Measurements from ENCODE around the gene CELA2A. TPM values are rescaled to one million over a fixed set of nuclear protein-coding genes. Genes with fewer than 3 reads are reported as not detected.
"Not testable (repeated sequence)": the region's sequence is repeated elsewhere in the genome, so short reads cannot be mapped to it uniquely, and the experiment has no call there.

Gene CELA2A
- polyA plus RNA-seq, 12 donors = 0.20 to 0.54 (median 0.37) TPM; not detected in 8

DNA sequence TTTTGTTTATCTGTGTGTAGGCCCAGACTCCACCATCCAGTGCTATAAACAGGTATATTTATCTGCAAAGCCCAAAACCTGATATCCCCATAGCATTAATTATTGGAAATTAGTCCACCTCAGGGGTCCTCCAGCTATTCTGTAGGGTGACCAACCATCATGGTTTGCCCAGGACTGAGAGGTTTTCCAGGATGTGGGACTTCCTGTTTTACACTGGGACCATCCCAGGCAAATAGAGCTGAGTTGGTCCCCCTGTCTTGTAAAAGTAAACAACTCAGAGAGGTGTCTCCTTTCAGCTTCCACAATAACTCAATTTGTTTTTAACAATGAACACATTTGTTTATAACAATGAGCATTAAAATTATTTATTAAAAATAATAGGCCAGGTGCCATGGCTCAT, 11.6 kb downstream of the CELA2A start:
- DNase-seq = no peak

DNA sequence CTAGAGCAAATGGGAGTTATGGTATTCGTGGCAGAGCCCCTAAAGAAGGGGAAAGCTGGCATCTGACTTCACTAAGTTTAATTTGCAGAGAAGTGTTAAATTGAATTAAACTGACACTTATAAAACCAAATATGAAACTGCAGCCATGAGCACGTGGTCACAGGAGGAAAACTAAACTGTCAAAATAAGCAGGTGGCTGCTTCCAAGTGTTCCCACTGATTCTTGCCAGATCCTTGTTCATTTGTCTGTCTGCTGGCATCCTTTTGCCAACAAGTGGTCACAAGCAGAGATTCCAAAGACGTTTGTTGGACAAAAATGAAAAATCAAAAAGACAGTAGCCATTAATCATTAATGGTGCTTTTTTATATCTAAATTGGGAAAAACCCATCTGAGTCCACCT, 12.8 kb downstream of the CELA2A start:
- DNase-seq = no peak

DNA sequence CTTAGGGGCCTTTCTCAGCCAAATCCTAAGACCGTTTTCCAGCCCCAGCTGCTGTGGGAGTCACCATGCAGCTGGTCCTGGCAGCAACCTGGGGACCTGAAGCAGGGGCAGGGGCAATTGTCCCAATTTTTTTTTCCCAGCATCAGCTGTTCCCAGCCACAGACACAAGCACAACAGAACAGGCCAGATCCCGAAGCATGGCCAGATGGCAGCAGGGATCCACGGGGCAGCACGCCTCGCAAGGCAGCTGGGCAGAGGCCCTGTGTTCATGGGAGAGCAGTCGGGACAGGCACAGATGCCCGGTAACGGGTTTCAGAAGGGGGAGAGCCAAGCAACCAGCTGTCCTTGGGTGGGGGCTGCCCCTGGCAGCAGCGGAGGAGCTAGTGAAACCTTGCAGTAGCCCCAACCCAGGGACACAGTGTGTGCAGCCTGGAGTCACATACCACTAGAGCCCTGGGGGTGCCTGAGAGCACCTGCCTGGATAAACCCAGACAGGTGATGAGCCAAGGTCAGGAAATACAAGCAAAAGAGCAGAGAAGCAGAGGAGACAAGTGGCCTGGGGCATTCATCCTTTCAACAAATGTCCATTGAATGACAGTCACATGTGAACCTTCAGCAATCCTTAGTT, 13.4 kb downstream of the CELA2A start:
- peak; percentile 51 for DNase-seq

DNA sequence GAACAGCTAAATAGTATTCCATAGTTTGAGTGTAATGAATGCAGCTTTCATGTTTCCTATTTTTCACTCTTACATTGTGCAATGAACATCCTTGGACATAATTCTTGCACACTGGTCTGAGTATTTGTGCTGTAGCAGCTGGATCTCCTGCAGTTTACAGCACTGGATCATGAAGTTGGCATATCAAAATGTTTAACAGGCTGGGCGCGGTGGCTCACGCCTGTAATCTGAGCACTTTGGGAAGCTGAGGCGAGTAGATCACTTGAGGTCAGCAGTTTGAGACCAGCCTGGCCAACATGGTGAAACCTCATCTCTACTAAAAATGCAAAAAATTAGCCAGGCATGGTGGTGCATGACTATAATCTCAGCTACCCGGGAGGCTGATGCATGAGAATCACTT, 14.5 kb downstream of the CELA2A start:
- not testable (repeated sequence) for DNase-seq

DNA sequence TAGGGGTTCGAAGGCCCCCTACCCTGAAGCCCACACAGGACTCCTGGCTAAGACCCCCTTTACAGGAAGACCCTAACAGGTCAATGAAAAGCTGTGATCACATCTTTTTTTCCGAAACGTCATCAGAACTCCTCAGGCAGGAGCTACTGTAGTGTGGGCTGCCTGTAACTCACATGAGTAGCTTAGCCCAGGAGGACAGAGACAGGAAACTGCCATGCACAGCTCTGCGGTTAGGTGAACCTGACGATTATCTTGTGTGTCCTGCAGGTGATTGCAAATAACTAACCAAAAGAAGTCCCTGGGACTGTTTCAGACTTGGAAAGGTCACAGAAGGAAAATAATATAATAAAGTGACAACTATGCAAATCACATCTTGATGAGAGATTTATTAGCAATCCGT, 15.2 kb downstream of the CELA2A start:
- DNase-seq = not testable (repeated sequence)

DNA sequence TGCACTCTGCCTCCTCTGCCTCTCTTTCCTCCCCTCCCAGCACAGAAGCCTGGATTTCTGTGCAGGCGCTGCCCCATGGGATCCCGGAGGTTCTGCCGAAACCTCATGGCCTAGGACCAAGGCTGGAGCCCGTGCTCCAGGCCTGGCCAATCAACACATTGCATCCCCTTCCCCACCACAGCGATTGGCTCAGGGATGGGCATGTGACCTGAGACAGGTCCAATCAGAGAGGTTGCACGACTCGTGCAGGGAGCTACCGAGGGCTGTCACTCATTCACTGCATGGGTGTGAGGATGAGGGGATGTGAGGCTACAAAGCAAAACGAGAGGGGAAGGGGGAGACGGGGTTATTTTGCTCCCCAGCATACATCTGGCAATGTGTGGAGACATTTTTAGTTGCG, 16.1 kb downstream of the CELA2A start:
- no peak for DNase-seq

DNA sequence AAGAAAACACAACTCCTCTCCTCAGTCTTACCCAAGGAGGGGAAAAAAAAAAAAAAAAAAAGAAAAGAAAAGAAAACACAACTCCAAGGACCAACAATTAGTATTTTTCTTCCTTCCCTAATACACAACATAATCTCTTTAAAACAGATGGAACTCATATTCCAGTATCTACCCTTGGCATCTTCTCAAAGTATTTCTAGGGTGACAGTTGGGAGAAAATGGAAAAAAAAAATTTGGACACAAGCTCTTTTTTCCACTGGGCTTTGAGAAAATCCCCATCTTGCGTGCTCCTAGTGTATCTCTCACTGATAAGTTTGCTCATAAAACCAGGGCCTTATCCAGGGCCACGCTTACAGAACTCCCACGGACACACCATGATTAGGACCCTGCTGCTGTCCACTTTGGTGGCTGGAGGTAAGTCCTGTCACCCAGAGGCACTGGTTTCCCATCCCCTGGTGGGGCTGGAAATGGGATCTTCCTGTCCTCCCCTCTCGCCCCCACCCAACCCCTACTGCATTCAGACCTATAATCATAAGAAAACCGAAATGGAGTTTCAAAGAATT, 19.3 kb downstream of the CELA2A start, which contains the start of gene CELA2B:
Gene CELA2B (plus strand): TSS at position 353 of the 563 bp plus-strand sequence. CDS start 22 bp downstream, at position 375.
- DNase-seq = no peak

DNA sequence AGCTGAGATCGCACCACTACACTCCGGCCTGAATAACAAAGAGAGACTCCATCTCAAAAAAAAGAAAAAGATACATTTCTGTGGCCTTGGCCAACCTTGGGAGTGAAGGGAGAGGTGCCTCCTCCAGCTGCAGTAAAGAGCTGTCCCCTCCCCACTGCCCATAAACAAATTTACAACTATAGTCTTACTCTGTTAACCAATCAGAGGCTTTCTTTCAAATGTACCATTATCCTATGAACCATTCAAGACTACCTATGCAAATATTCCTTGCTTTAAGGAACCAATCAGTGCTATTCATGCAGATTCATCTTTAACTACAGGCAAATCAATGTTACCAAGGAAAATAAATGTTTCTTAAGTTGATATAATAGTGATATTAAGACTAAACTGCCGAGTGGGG, 20.4 kb downstream of the CELA2A start:
- DNase-seq = no peak

DNA sequence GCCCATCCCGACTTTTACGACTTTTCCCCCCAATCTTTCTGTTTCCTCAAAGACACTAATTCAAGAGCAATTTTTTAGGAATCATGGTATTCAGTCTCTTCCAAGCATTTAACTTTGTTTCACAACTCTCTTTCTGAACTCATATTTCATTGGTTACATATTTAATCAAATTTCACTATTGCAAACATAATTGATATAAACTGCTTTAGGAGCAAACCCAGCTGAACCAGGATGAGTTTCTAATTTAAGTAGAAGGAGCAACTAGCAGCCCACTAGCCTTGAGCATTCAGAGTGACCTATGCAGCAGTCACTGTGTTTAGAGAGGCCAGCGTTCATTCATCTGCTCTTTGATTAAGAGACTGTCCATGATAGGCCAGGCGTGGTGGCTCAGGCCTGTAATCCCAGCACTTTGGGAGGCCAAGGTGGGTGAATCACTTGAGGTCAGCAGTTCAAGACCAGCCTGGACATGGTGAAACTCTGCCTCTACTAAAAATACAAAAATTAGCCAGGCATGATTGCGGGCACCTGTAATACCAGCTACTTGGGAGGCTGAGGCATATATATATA, 21.2 kb downstream of the CELA2A start:
- no peak for DNase-seq

DNA sequence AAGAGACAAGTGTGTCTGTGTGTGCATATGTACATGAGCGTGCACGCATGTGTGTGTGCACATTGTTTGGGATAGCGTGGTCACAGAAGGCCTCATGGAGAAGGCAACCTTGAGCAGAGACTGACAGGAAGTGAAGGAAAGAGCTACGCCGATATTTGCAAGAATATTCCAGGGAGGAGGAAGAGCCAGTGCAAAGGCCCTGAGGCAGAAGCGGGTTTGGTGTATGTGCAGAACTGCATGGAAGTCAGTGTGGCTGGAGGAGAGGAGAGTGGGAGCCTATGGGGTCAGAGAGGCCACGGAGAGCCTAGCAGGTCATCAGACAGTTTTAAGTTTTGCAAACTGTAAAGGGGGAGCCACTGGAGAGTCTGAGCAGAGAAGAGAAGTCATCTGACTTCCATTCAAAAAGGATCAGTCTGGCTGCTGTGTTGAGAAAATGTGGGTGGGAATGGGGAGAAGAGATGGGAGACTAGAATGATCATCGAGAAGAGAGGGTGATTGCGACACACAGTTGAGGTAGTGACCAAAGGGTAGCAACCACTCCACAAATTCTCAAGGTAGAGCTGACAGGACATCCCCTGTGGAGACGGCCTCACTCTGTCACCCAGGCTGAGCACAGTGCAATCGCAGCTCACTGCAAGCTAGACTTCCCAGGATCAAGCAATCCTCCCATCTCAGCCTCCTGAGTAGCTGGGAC, 23.3 kb downstream of the CELA2A start:
- no peak for DNase-seq

DNA sequence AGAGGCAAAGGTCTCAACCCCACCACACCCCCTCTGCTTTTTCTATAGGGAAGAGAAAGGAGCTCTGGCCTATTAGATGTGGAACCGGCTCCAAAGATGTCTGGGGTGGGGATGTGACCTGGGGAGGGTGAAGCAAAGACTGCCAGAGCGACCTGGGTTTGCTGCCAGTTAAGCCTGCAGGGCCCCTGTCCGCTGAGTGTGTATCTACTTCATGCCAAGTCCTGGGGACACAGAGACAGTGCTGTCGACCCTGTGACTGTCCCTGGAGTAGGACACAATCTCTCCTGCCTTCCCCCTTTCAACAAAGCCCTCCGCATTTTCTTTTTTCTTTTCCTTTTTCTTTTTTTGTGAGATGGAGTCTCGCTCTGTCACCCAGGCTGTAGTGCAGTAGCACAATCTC, 25.9 kb downstream of the CELA2A start:
- DNase-seq = not testable (repeated sequence)

DNA sequence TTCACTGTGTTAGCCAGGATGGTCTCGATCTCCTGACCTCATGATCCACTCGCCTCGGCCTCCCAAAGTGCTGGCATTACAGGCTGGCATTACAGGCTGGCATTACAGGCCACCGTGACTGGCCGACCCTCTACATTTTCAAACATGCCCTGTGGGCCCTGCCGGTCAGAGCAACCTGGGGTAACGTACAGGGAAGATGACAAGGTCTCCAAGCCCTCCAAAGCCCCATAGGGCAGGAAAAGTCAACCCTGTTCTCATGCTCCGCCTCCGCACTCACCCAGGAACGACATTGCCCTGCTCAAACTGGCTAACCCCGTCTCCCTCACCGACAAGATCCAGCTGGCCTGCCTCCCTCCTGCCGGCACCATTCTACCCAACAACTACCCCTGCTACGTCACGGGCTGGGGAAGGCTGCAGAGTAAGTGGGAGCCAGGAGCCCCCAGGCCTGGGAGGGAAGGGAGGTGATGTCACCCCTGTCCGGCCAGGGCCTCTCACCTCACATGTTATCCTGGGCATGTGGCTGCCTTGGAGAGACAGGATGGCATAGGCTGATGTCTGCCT, 26.5 kb downstream of the CELA2A start:
- not testable (repeated sequence) for DNase-seq

DNA sequence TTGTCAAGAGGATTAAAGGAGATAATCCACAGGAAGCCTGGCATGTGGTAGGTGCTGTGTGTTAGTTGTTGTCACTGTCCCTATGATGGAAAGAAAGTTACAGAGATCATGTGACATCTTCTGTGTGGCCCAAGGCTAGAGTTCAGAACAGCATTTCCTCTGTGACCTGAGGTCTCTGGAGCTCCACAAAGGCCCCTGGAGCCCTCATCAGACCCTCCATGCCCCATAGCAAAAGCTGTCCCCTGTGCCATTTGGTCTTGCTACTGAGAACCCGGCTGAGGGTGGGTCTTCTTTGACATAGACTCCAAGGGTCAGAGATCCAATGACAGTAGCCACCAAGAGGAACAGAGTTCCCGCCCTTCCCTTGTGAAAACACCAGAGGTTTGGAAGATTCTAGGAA, 27.4 kb downstream of the CELA2A start:
- no peak for DNase-seq

DNA sequence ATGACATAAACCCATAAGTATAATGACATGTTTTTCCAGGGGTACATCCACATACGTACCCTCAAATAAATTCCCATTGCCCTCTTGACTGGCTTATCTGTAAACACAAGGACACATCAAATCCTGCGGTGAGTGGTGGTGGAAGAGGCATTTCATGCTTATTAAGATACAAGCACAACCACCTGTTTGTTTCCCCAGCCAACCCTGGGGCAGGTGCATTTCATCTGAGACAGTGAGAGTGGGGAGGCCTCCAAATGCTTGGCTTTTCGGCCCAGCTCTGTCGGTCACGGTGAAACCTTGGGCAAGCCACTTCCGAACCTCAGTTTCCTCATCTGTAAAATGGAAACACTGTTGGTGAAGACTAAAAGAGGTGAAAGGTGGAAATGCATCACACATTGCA, 27.9 kb downstream of the CELA2A start:
- not testable (repeated sequence) for DNase-seq

DNA sequence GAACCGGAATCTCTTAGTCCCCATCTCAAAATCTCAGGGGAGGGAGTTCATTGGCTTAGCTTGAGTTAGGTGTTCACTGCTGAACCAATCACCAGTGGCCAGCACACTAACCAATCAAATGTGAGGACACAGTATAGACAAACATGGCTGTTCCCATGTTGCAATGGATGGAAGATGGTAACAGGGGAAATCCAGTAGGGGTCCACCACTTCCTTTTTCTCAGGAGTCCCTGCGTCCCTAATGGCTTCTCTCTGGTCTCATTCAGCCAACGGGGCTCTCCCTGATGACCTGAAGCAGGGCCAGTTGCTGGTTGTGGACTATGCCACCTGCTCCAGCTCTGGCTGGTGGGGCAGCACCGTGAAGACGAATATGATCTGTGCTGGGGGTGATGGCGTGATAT, 29.1 kb downstream of the CELA2A start:
- DNase-seq = no peak

DNA sequence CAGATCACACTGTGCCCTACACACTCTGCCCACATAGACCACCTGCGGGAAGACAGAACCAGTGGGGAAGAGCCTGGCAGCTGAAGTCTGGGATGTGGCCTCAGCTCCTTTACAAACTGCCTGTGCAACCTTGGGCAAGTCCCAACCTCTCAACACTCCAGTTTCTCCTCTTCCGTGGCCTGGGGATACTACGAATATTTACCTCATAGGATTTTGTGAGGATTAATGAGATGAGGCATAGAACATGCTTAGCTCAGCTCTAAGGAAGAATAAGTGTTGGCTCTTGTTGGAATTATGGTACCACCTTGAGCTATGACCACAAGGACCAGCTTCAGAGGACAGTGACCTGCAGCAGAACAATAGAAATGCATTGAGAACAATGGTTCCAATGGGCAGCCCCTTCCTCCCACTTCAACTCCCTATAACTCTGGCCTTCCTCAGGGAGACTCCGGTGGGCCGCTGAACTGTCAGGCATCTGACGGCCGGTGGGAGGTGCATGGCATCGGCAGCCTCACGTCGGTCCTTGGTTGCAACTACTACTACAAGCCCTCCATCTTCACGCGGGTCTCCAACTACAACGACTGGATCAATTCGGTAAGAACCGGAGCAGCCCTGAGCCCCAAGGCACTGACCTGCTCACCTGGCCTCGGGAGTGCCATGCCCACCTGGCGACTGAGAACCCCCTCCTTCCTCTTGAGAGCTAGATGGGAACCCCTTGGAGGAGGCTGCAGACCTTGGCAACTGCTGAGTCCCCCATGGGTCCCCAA, 30.5 kb downstream of the CELA2A start:
- not testable (repeated sequence) for DNase-seq

DNA sequence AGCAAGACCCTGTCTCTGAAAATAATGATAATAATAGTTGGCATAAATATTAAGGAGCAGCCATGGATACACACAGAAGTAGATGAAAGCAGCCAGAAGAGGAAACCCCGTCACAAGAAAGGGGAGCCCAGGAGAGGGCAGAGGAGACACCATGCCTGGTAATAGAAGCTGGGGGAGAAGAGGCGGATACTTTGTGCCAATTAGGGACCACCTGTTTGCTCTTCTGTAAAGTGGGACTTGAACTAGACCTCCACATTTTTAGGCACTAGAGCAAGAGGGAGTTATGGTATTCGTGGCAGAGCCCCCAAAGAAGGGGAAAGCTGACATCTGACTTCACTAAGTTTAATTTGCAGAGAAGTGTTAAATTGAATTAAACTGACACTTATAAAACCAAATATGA, 31.8 kb downstream of the CELA2A start:
- DNase-seq = no peak

DNA sequence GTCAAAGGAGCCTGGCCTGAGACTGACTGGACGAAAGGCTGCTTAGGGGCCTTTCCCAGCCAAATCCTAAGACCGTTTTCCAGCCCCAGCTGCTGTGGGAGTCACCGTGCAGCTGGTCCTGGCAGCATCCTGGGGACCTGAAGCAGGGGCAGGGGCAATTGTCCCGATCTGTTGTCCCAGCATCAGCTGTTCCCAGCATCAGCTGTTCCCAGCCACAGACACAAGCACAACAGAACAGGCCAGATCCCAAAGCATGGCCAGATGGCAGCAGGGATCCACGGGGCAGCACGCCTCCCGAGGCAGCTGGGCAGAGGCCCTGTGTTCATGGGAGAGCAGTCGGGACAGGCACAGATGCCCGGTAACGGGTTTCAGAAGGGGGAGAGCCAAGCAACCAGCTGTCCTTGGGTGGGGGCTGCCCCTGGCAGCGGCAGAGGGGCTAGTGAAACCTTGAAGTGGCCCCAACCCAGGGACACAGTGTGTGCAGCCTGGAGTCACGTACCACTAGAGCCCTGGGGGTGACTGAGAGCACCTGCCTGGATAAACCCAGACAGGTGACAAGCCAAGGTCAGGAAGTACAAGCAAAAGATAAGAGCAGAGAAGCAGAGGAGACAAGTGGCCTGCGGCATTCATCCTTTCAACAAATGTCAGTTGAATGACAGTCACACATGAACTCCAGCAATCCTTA, 32.7 kb downstream of the CELA2A start:
- peak; percentile 49 for DNase-seq

DNA sequence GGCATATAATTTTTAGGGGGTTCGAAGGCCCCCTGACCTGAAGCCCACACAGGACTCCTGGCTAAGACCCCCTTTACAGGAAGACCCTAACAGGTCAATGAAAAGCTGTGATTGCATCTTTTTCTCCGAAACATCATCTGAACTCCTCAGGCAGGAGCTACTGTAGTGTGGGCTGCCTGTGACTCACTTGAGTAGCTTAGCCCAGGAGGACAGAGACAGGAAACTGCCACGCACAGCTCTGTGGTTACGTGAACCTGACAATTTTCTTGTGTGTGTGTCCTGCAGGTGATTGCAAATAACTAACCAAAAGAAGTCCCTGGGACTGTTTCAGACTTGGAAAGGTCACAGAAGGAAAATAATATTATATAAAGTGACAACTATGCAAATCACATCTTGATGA, 34.5 kb downstream of the CELA2A start:
- DNase-seq = not testable (repeated sequence)

DNA sequence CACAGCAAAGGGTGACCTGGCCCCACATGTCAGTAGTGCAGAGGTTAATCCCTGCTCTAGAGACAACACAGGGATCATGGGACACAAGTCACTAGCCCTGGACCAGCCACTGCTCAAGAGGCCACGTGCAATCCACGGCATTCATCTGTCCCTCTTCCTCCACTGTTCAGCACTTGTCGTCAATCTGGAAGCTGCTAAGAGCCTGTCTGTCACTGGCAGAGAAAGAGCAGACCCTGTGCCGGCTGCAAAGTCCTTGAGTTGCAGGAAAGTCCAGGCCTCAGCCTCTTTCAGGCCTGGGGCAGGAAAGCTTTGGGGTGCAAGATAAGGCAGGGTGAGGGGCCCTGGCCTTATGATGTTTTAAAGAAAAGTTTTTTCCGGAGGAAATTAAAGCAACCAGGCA, 36.1 kb downstream of the CELA2A start:
- DNase-seq = no peak

DNA sequence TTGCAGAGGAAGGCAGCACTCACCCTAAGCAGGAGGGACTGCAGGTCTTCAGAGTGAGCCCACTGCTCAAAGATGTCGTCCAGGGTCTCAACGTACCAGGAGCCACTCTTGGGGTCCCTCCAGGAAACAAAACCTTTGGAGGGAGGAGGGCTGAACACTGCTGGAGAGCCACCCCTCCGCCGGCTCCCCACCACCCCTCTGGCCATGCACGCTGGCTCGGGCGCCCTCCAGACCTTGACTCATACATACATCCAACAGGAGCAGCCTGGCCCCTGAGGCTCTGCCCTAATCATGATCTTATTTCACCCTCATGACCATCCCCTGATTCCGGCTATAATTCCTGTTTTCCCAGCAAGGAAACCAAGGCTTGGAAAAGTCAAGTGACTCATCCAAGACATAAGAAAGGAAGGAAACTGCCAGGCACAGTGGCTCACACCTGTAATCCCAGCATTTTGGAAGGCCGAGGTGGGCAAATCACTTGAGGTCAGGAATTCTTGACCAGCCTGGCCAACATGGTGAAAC, 37.4 kb downstream of the CELA2A start:
- no peak for DNase-seq
